Endodermal cell (in vitro differentiated cells): ENCODE results near the gene DENND1C. TPM values are rescaled to one million over a fixed set of nuclear protein-coding genes. Genes with fewer than 3 reads are reported as not detected.

Experiments
- DNase-seq: peaks from one replicate; pipeline ENCODE4 v3.0.0-alpha.2; 2017
- H3K27ac ChIP-seq: 2 replicates; pipeline ENCODE4 v1.5.1; 2013; ENCODE audit warnings: mild to moderate bottlenecking, low read depth, low read length, moderate library complexity
- H3K27me3 ChIP-seq: 2 replicates; pipeline ENCODE4 v1.6.1; 2013; ENCODE audit warnings: mild to moderate bottlenecking, low read length, moderate library complexity; ENCODE audit not compliant: insufficient read depth, control insufficient read depth, poor library complexity, severe bottlenecking
- H3K36me3 ChIP-seq: 2 replicates; pipeline ENCODE4 v1.7.0; 2013; ENCODE audit warnings: mild to moderate bottlenecking, low read length, moderate library complexity; ENCODE audit not compliant: control insufficient read depth, insufficient read depth
- H3K4me1 ChIP-seq: one replicate; pipeline ENCODE4 v1.7.0; 2013; ENCODE audit warnings: low read length; ENCODE audit not compliant: control insufficient read depth, insufficient read depth
- H3K4me3 ChIP-seq: 2 replicates; pipeline ENCODE4 v1.5.1; 2013; ENCODE audit warnings: mild to moderate bottlenecking, low read length, moderate library complexity
- H3K9ac ChIP-seq: 2 replicates; pipeline ENCODE4 v1.6.1; 2013; ENCODE audit warnings: mild to moderate bottlenecking, low read length, moderate library complexity; ENCODE audit not compliant: poor library complexity, severe bottlenecking; ENCODE audit errors: extremely low read depth
- H3K9me3 ChIP-seq: 2 replicates; pipeline ENCODE4 v1.6.1; 2013; ENCODE audit warnings: mild to moderate bottlenecking, low read length, moderate library complexity; ENCODE audit not compliant: control insufficient read depth
- H3K27ac Mint-ChIP-seq: 2 replicates; pipeline ENCODE4 v1.8.0; 2020; ENCODE audit warnings: mixed read lengths
- H3K27me3 Mint-ChIP-seq: 2 replicates; pipeline ENCODE4 v1.8.0; 2021; ENCODE audit warnings: mild to moderate bottlenecking, mixed read lengths; ENCODE audit not compliant: insufficient read depth
- H3K36me3 Mint-ChIP-seq: 2 replicates; pipeline ENCODE4 v1.8.0; 2020; ENCODE audit warnings: low read depth, mixed read lengths
- H3K4me1 Mint-ChIP-seq: 2 replicates; pipeline ENCODE4 v1.8.0; 2020; ENCODE audit warnings: mixed read lengths
- H3K4me3 Mint-ChIP-seq: 2 replicates; pipeline ENCODE4 v1.8.0; 2020; ENCODE audit warnings: mild to moderate bottlenecking, moderate library complexity, mixed read lengths
- H3K9me3 Mint-ChIP-seq: 2 replicates; pipeline ENCODE4 v1.8.0; 2020; ENCODE audit warnings: mild to moderate bottlenecking, mixed read lengths
- CTCF ChIP-seq: fragments of 200-600 bp; sonication (generic); conservative IDR thresholded peaks from 2 replicates; pipeline ENCODE4 v1.5.0; 2021; ENCODE audit warnings: antibody characterized with exemption, mild to moderate bottlenecking
- WGBS, 2 experiments: methylation state at CpG; one replicate each; pipeline versions ENCODE4 v1.1.5 to v1.1.7; 2013; ENCODE audit warnings: missing lambda C conversion rate in 2 of 2, mixed read lengths in 1 of 2; ENCODE audit not compliant: insufficient coverage in 1 of 2, insufficient read length in 1 of 2; 5-methylcytosine and 5-hydroxymethylcytosine counted together
- total RNA-seq, 2 donors: library from RNA; stranded (reverse); fragmentation: NEBNext Ultra II Directional in 1 of 2; extraction: Animal tissue kit (Norgen Biotek cat#: 25700) in 1 of 2; gene quantifications; 2 replicates in 1 of 2; 3 replicates in 1 of 2; pipeline ENCODE4 v1.2.1, GENCODE V29; 2021

Gene DENND1C
- total RNA-seq, 2 donors from 2014 or later = 1.7 to 2.1 TPM

- Mint-ChIP-seq H3K4me1 (peaks cover 2% of the 10 kb centered on the region), H3K9me3 (peaks cover 8% of the 10 kb centered on the region), H3K27ac (no peak overlapping the region), H3K36me3 (no peaks in the 10 kb centered on the region), H3K27me3 (peaks cover 9% of the 10 kb centered on the region), H3K4me3 (no peak overlapping the region)
- no peaks in the 10 kb centered on the region for H3K36me3 ChIP-seq
- no peaks in the 10 kb centered on the region for H3K4me1 ChIP-seq
- no peak overlapping the region for H3K9ac ChIP-seq
- no peak overlapping the region for H3K4me3 ChIP-seq
- no peak overlapping the region for H3K27ac ChIP-seq
- no peaks in the 10 kb centered on the region for H3K27me3 ChIP-seq
- H3K9me3 ChIP-seq = no peaks in the 10 kb centered on the region
- DNase-seq = no peak
- TF ChIP-seq CTCF = no peak
- WGBS, 2 experiments = 90% methylated on average over 3 to 8 of the region's 8 CpGs
Observed at GRCh38 chr19:6494438-6495036, 12.9 kb upstream of the DENND1C start.

DNA sequence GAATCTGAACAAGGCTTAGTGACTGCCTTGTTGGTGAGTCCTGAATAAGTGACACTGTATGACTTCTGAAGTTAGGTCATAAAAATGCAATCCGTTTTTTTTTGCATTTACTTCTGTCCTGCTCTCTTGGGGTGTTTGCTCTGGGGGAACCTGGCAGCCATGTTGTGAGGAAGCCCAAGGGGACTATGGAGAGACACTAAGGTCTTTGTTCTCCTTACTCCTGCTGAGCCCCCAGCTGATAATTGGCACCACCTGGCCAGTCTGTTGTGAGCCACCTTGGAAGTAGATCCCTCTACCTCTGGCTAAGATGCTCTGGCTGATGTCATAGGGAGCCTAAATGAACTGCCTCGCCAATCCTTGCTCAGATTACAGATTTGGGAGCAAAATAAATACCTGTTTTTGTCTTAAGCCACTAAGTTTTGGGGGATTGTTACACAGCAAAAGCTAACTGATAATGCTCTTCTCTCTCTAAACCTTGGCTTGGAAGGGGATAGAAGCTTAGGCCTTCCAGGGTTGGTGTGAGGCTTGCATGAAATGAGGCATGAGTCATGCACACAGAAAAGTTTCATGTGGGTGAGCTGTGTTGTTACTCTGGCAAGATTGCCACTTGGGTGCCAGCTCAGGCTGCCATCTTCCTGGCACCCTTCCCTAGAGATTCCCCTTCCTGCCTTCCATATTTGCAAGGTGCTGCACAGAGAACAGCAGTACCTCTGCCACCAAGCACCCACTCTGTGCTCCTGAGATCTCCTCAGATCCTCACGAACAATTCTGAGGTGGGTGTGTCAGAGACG is 10.4 kb upstream of the DENND1C start:
- Histone ChIP-seq H3K9ac (no peak overlapping the region), H3K27ac (no peak overlapping the region), H3K4me1 (no peaks in the 10 kb centered on the region), H3K36me3 (no peaks in the 10 kb centered on the region), H3K27me3 (no peaks in the 10 kb centered on the region), H3K4me3 (no peak overlapping the region), H3K9me3 (no peaks in the 10 kb centered on the region)
- WGBS, 2 experiments = 83 to 90% methylated on average over 3 to 4 of the region's 4 CpGs
- TF ChIP-seq CTCF = no peak
- DNase-seq = no peak
- Mint-ChIP-seq H3K4me3 (no peak overlapping the region), H3K27ac (no peak overlapping the region), H3K9me3 (peaks cover 8% of the 10 kb centered on the region), H3K27me3 (peaks cover 7% of the 10 kb centered on the region), H3K4me1 (peaks cover 2% of the 10 kb centered on the region), H3K36me3 (no peaks in the 10 kb centered on the region)

- no peak overlapping the region for H3K9ac ChIP-seq
- 69 to 88% methylated on average over 2 of the region's 2 CpGs for WGBS, 2 experiments
- no peaks in the 10 kb centered on the region for H3K36me3 ChIP-seq
- no peaks in the 10 kb centered on the region for H3K4me1 ChIP-seq
- DNase-seq = no peak
- no peak overlapping the region for H3K4me3 Mint-ChIP-seq
- H3K9me3 ChIP-seq = no peaks in the 10 kb centered on the region
- H3K4me3 ChIP-seq = no peak overlapping the region
- no peaks in the 10 kb centered on the region for H3K27me3 ChIP-seq
- peaks cover 7% of the 10 kb centered on the region for H3K27me3 Mint-ChIP-seq
- no peak overlapping the region for H3K27ac ChIP-seq
- TF ChIP-seq CTCF = no peak
- peaks cover 2% of the 10 kb centered on the region for H3K4me1 Mint-ChIP-seq
- H3K27ac Mint-ChIP-seq = no peak overlapping the region
- no peaks in the 10 kb centered on the region for H3K36me3 Mint-ChIP-seq
- peaks cover 8% of the 10 kb centered on the region for H3K9me3 Mint-ChIP-seq
Observed at GRCh38 chr19:6490134-6490533, 8.5 kb upstream of the DENND1C start.
